Ovary (tissue), 10 donors: Measurements from ENCODE around the gene RALGAPB. TPM values are rescaled to one million over a fixed set of nuclear protein-coding genes. Genes with fewer than 3 reads are reported as not detected.

Experiments used
- DNase-seq, 5 donors: peaks; one replicate each; pipeline ENCODE4 v3.0.0-alpha.2; 2019 to 2020
- H3K27ac ChIP-seq, 2 donors: fragments of 200-600 bp; one replicate each; pipeline versions ENCODE4 v1.5.1 to v1.8.0; 2019 to 2022
- H3K27me3 ChIP-seq: fragments of 200-600 bp; one replicate; pipeline ENCODE4 v1.8.0; 2022
- H3K36me3 ChIP-seq: fragments of 200-600 bp; sonication (generic); one replicate; pipeline ENCODE4 v1.5.1; 2019
- H3K4me1 ChIP-seq: one replicate; pipeline ENCODE4 v1.8.1; 2013; ENCODE audit warnings: mild to moderate bottlenecking, moderate library complexity; ENCODE audit not compliant: insufficient read depth
- H3K4me3 ChIP-seq: fragments of 200-600 bp; sonication (generic); one replicate; pipeline ENCODE4 v1.5.1; 2017
- H3K9me3 ChIP-seq, 2 donors: fragments of 200-600 bp in 1 of 2; sonication (generic) in 1 of 2; one replicate each; pipeline versions ENCODE4 v1.5.1 to v1.8.1; 2013 to 2019; ENCODE audit warnings: mild to moderate bottlenecking in 1 of 2, moderate library complexity in 1 of 2
- CTCF ChIP-seq, 3 donors: fragments of 450-650 bp in 2 of 3; fragments of 200-600 bp in 1 of 3; IDR thresholded peaks; one replicate each; pipeline versions ENCODE4 v1.5.1 to v1.8.0; 2016 to 2022; ENCODE audit warnings: antibody characterized with exemption in 3 of 3, mild to moderate bottlenecking in 1 of 3
- EP300 ChIP-seq: sonication (generic); formaldehyde crosslinking; IDR thresholded peaks from one replicate; pipeline ENCODE4 v1.6.1; 2017; ENCODE audit warnings: antibody characterized with exemption
- POLR2A ChIP-seq: fragments of 450-650 bp; IDR thresholded peaks from one replicate; pipeline ENCODE4 v1.6.1; 2017; ENCODE audit warnings: antibody characterized with exemption, mild to moderate bottlenecking, moderate library complexity
- WGBS, 3 donors: extraction: QIAGEN DNeasy Blood & Tissue Kit in 1 of 3; methylation state at CpG; one replicate each; pipeline versions ENCODE4 v1.1.5 to v1.1.7; 2013 to 2017; 5-methylcytosine and 5-hydroxymethylcytosine counted together
- intact Hi-C, 4 donors: fragments of 100-400 bp; cut with DNase I; formaldehyde crosslinking; loops; one replicate each; pipeline versions ENCODE4 v1.11.0 to v1.15.1; 2022 to 2023
- long read RNA-seq, 3 donors: library from polyadenylated mRNA in 2 of 3; unstranded in 2 of 3; transcript quantifications; one replicate each; pipeline ENCODE4 v2.0.0 and lab custom pipeline, GENCODE V29; 2021 to 2026
- polyA plus RNA-seq, 2 donors: library from polyadenylated mRNA; stranded (reverse); fragments of 200-250 nt in 1 of 2; fragments of 350-450 nt in 1 of 2; fragmentation: Illumina TruSeq in 1 of 2; extraction: RNeasy Lipid Tissue Mini Kit (QIAGEN cat#74804) in 1 of 2; gene quantifications; one replicate each; pipeline ENCODE4 v1.2.3, GENCODE V29; 2013 to 2014
- total RNA-seq, 7 donors: library from RNA; depleted of rRNA in 2 of 7; stranded (reverse); fragments of >200 nt in 2 of 7; fragmentation: NEBNext Ultra II Directional in 3 of 7; extraction: Animal tissue kit (Norgen Biotek cat#: 25700) in 3 of 7; gene quantifications; one replicate each; pipeline versions ENCODE4 v1.1.0 to v1.2.4, GENCODE V29; 2016 to 2023
- donor health status: DM: no; HTN: no; CAD: no; lungs with moderate emphysema.
- donor health status: DM: no; HTN: no; CAD: no.
- donor health status: Bipolar disorder and iron deficiency.
- donor health status: DM: yes; HTN: yes; CAD: no.
- donor health status: DM: no; HTN: no; CAD: no.
- donor health status: DM: yes; HTN: yes; CAD: no.

Gene RALGAPB
- total RNA-seq (10 to 100 TPM; 27.0 to 41.3 (median 32.5) TPM), polyA plus RNA-seq (10 to 100 TPM; 10.4 to 26.3 TPM)
- long read RNA-seq, donor 1, partial matches to known transcripts = 3 of 11 reads
- long read RNA-seq, donor 1, other reads (novel, unspliced or antisense) = 8 of 11 reads
- long read RNA-seq, donor 2, full-length matches to known transcripts = 1 of 6 reads
- long read RNA-seq, donor 2, partial matches to known transcripts = 5 of 6 reads
- long read RNA-seq, donor 2, other reads (novel, unspliced or antisense) = 0 of 6 reads
- long read RNA-seq, donor 3, full-length matches to known transcripts = 1 of 11 reads
- long read RNA-seq, donor 3, partial matches to known transcripts = 6 of 11 reads
- long read RNA-seq, donor 3, other reads (novel, unspliced or antisense) = 4 of 11 reads

GRCh38 chr20:38472513-38473366 is at the start of gene RALGAPB:
Gene RALGAPB (plus strand): TSS chr20:38472843. CDS start chr20:38488433, 15,590 bp downstream.
- peak within 1 kb of the TSS; percentile 80 to 83 for H3K27ac ChIP-seq
- TF ChIP-seq CTCF (IDR thresholded peaks at IDR 0.05) (no peak), EP300 (no peak), POLR2A (peak; percentile 76)
- H3K27me3 ChIP-seq = no peaks in the 10 kb centered on the region
- no peaks in the 10 kb centered on the region for H3K9me3 ChIP-seq
- H3K36me3 ChIP-seq = no peaks in the 10 kb centered on the region
- H3K4me3 ChIP-seq = peak within 1 kb of the TSS; percentile 82
- H3K4me1 ChIP-seq = peaks cover 4% of the 10 kb centered on the region
- DNase-seq = peak; percentile 99 to 100 (median 99)
- intact Hi-C loops = no loop called here
- WGBS, 3 donors = 0 to 1% (median 0%) methylated on average over 62 to 81 of the region's 81 CpGs

GRCh38 chr20:38423541-38423940 is 49.1 kb upstream of the RALGAPB start:
- Histone ChIP-seq H3K9me3 (no peaks in the 10 kb centered on the region), H3K27ac (no peak overlapping the region), H3K36me3 (peaks cover 2% of the 10 kb centered on the region), H3K4me1 (peaks cover 3% of the 10 kb centered on the region), H3K4me3 (no peak overlapping the region), H3K27me3 (no peaks in the 10 kb centered on the region)
- TF ChIP-seq CTCF (IDR thresholded peaks at IDR 0.05) (no peak), EP300 (no peak), POLR2A (no peak)
- no peak for DNase-seq
- intact Hi-C loops = no loop called here
- 68 to 85% (median 72%) methylated on average over 4 of the region's 4 CpGs for WGBS, 3 donors

GRCh38 chr20:38424401-38424800 is 48.2 kb upstream of the RALGAPB start:
- no peak for DNase-seq
- Histone ChIP-seq H3K27ac (no peak overlapping the region), H3K9me3 (no peaks in the 10 kb centered on the region), H3K4me3 (no peak overlapping the region), H3K36me3 (peaks cover 2% of the 10 kb centered on the region), H3K4me1 (no peaks in the 10 kb centered on the region), H3K27me3 (no peaks in the 10 kb centered on the region)
- 80 to 88% (median 88%) methylated on average over 1 of the region's 1 CpG for WGBS, 3 donors
- TF ChIP-seq EP300 (no peak), POLR2A (no peak), CTCF (IDR thresholded peaks at IDR 0.05) (no peak)
- intact Hi-C loops = no loop called here

GRCh38 chr20:38426006-38426897 is 46.4 kb upstream of the RALGAPB start:
- Histone ChIP-seq H3K27ac (no peak overlapping the region), H3K9me3 (no peaks in the 10 kb centered on the region), H3K36me3 (peaks cover 2% of the 10 kb centered on the region), H3K4me1 (no peaks in the 10 kb centered on the region), H3K4me3 (no peak overlapping the region), H3K27me3 (no peaks in the 10 kb centered on the region)
- no peak for DNase-seq
- WGBS, 3 donors = 60 to 67% (median 64%) methylated on average over 15 of the region's 15 CpGs
- intact Hi-C loops = no loop called here
- no peak for TF ChIP-seq POLR2A
- no peak for TF ChIP-seq CTCF (IDR thresholded peaks at IDR 0.05)
- no peak for TF ChIP-seq EP300
